Kidney (tissue), 14 donors: ENCODE measurements around the gene MAP1LC3A. TPM values are rescaled to one million over a fixed set of nuclear protein-coding genes. Genes with fewer than 3 reads are reported as not detected.

ENCODE experiments used
- DNase-seq, 5 donors: peaks; one replicate each; pipeline ENCODE4 v3.0.0-alpha.2; 2013 to 2020
- FAIRE-seq: peaks from 2 replicates; lab custom pipeline; 2012; peaks lifted over from hg19 to GRCh38; lab: Jason Lieb, UNC
- H3K27ac ChIP-seq, 2 donors: one replicate each; pipeline ENCODE4 v1.7.0; 2013; ENCODE audit warnings: low read depth in 2 of 2, low read length in 2 of 2, inconsistent platforms in 1 of 2
- H3K27me3 ChIP-seq: one replicate; pipeline ENCODE4 v1.7.1; 2013; ENCODE audit warnings: low read length, inconsistent platforms; ENCODE audit not compliant: control insufficient read depth, insufficient read depth
- H3K36me3 ChIP-seq, 3 donors: one replicate each; pipeline versions ENCODE4 v1.7.0 to v1.7.1; 2013; ENCODE audit warnings: low read length in 3 of 3, control low read depth in 1 of 3, inconsistent platforms in 1 of 3; ENCODE audit not compliant: insufficient read depth in 3 of 3, control insufficient read depth in 2 of 3
- H3K4me1 ChIP-seq, 3 donors: one replicate each; pipeline versions ENCODE4 v1.7.0 to v1.7.1; 2013; ENCODE audit warnings: low read length in 3 of 3, inconsistent platforms in 1 of 3, low read depth in 1 of 3; ENCODE audit not compliant: control insufficient read depth in 2 of 3, insufficient read depth in 2 of 3
- H3K4me3 ChIP-seq, 3 donors: one replicate each; pipeline versions ENCODE4 v1.7.0 to v1.8.1; 2013; ENCODE audit warnings: low read length in 3 of 3, control low read depth in 1 of 3, inconsistent platforms in 1 of 3
- H3K9ac ChIP-seq, 3 donors: one replicate each; pipeline versions ENCODE4 v1.7.0 to v1.7.1; 2013; ENCODE audit warnings: low read length in 3 of 3, control low read depth in 1 of 3, inconsistent platforms in 1 of 3
- H3K9me3 ChIP-seq, 3 donors: one replicate each; pipeline versions ENCODE4 v1.7.0 to v1.7.1; 2013; ENCODE audit warnings: low read length in 3 of 3, control low read depth in 1 of 3, inconsistent platforms in 1 of 3; ENCODE audit not compliant: control insufficient read depth in 2 of 3, insufficient read depth in 1 of 3
- intact Hi-C: fragments of 100-400 bp; cut with DNase I; formaldehyde crosslinking; loops from one replicate; pipeline ENCODE4 v1.11.1; 2022
- polyA plus RNA-seq: library from polyadenylated mRNA; stranded (reverse); fragments of 350-450 nt; fragmentation: Illumina TruSeq; extraction: RNeasy Lipid Tissue Mini Kit (QIAGEN cat#74804); gene quantifications from one replicate; pipeline ENCODE4 v1.2.3, GENCODE V29; 2014; ENCODE audit warnings: low read depth, low replicate concordance; ENCODE audit not compliant: insufficient read depth
- total RNA-seq: library from RNA; stranded (reverse); fragmentation: NEBNext Ultra II Directional; extraction: Animal tissue kit (Norgen Biotek cat#: 25700); gene quantifications from one replicate; pipeline ENCODE4 v1.2.1, GENCODE V29; 2021
- TF ChIP-seq, protein P1 (sequence below): IDR thresholded peaks from 3 replicates; pipeline ENCODE4 v1.5.1; 2012; ENCODE audit warnings: mild to moderate bottlenecking, moderate library complexity, borderline replicate concordance; ENCODE audit not compliant: insufficient read depth; ENCODE audit errors: extremely low read depth
- donor health status: control.
- donor health status: control.
- donor health status: control.
- donor health status: control.
- donor health status: control.
- donor health status: DM: yes; HTN: yes; CAD: no.
- donor health status: Normal renal cell carcinoma (clear cell type).

Gene MAP1LC3A
- total and polyA plus RNA-seq, 2 donors from 2014 or later, result 42.5 to 153 TPM

- Histone ChIP-seq H3K36me3 (peaks cover 0 to 2% (median 0%) of the 10 kb centered on the region in 3 donors), H3K27me3 (no peaks in the 10 kb centered on the region), H3K4me1 (peaks cover 0 to 5% (median 0%) of the 10 kb centered on the region in 3 donors), H3K9me3 (no peaks in the 10 kb centered on the region), H3K9ac (no peak overlapping the region), H3K4me3 (no peak overlapping the region), H3K27ac (no peak overlapping the region)
- DNase-seq (no peak), FAIRE-seq (no peak)
- intact Hi-C loops, result no loop called here
- TF ChIP-seq, protein P1, sequence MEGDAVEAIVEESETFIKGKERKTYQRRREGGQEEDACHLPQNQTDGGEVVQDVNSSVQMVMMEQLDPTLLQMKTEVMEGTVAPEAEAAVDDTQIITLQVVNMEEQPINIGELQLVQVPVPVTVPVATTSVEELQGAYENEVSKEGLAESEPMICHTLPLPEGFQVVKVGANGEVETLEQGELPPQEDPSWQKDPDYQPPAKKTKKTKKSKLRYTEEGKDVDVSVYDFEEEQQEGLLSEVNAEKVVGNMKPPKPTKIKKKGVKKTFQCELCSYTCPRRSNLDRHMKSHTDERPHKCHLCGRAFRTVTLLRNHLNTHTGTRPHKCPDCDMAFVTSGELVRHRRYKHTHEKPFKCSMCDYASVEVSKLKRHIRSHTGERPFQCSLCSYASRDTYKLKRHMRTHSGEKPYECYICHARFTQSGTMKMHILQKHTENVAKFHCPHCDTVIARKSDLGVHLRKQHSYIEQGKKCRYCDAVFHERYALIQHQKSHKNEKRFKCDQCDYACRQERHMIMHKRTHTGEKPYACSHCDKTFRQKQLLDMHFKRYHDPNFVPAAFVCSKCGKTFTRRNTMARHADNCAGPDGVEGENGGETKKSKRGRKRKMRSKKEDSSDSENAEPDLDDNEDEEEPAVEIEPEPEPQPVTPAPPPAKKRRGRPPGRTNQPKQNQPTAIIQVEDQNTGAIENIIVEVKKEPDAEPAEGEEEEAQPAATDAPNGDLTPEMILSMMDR, result no peak
Observed at GRCh38 chr20:34561661-34562060, 3.1 kb downstream of the MAP1LC3A start.

DNA sequence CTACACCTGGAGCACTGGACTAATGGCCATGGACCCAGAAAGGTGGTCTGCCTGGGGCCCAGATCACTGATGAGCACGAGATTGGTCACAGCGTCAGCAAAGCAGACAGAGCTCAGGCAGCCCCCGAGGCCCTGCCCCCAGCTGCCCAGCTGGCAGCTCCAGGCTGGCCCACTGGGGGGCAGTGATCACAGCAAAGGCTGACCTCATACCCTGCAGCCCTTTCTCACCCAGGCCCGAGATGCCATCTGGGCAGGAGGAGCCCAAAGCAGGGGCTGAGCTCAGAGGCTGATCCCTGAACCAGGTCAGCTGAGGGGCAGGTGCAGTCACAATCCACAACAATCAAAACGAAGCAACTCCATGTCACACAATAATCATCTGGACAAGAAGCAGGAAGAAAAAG is 4.1 kb downstream of the MAP1LC3A start:
- H3K27ac ChIP-seq, result no peak overlapping the region
- intact Hi-C loops, result no loop called here
- TF ChIP-seq, protein P1, result peak; percentile 26
- DNase-seq, result no peak
- H3K9me3 ChIP-seq, result no peaks in the 10 kb centered on the region
- H3K9ac ChIP-seq, result peak overlapping the region in 1 of 3 donors; percentile 28
- no peak overlapping the region for H3K4me3 ChIP-seq
- peaks cover 0 to 2% (median 0%) of the 10 kb centered on the region in 3 donors for H3K36me3 ChIP-seq
- no peaks in the 10 kb centered on the region for H3K27me3 ChIP-seq
- H3K4me1 ChIP-seq, result peaks cover 0 to 5% (median 0%) of the 10 kb centered on the region in 3 donors
- no peak for FAIRE-seq

DNA sequence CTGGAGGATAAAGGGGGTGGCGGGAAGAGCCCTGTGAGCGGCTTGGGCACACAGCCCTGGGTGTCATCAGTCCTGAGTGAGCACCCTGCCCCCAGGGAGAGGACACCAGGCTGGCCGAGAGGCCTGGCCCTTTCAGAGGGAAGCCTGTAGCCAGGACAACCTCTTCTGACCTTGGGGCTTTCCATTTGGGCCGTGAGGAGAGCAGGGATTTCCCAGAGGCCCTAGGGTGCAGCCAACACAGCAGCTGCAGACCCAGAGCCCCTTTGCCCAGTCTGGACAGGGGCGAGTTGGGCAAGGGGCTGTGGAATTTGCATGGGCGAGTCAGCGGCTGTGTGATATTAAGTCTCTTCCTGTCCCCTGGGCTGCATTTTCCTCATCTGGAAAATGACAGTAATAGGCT is 6.3 kb downstream of the MAP1LC3A start:
- Histone ChIP-seq H3K27me3 (no peaks in the 10 kb centered on the region), H3K27ac (no peak overlapping the region), H3K9me3 (no peaks in the 10 kb centered on the region), H3K9ac (no peak overlapping the region), H3K4me3 (no peak overlapping the region), H3K4me1 (no peaks in the 10 kb centered on the region), H3K36me3 (peaks cover 0 to 3% (median 2%) of the 10 kb centered on the region in 3 donors)
- FAIRE-seq (no peak), DNase-seq (peak in 1 of 5 donors; percentile 49)
- TF ChIP-seq, protein P1, result no peak
- intact Hi-C loops, result no loop called here
